HCT116 (cell line): Measurements from ENCODE around the gene TMEM115. TPM values are rescaled to one million over a fixed set of nuclear protein-coding genes. Genes with fewer than 3 reads are reported as not detected.

Source experiments
- ATAC-seq: fragments of 200-7000 bp; cut with Tn5 transposase; 2 replicates; pipeline ENCODE4 v1.9.1; 2020; ENCODE audit warnings: mild to moderate bottlenecking, moderate library complexity
- BruUV-seq: library from RNA; stranded (reverse); fragments of 400-500 nt; replicated peaks from 2 replicates; lab custom pipeline; 2021; lab: Mats Ljungman, UMichigan
- CTCF ChIA-PET: fragments of 300-600 bp; sonication (Branson Sonifier 250); formaldehyde crosslinking; loops from one replicate; lab custom pipeline; 2021; ENCODE audit warnings: antibody characterized with exemption; lab: Charles Lee
- POLR2A ChIA-PET: fragments of 300-600, 350-600 bp; sonication (Branson Sonifier 250); formaldehyde crosslinking; loops from one replicate; lab custom pipeline; 2021; ENCODE audit warnings: antibody characterized with exemption; lab: Charles Lee
- RAD21 ChIA-PET, 2 experiments: fragments of 300-600 bp; sonication (Branson Sonifier 250); formaldehyde crosslinking; loops; one replicate each; lab custom pipeline; 2023; ENCODE audit warnings: low total read pairs in 2 of 2; ENCODE audit not compliant: uncharacterized antibody in 2 of 2, unreplicated experiment in 2 of 2, low non-redundant PET in 1 of 2; lab: Charles Lee
- DNase-seq: peaks from one replicate; pipeline ENCODE4 v3.0.0-alpha.2; 2010; ENCODE audit warnings: low read depth, low spot score
- H2AFZ ChIP-seq: fragments of 200-600 bp; shearing (Covaris generic), sonication (generic); 2 replicates; pipeline ENCODE4 v1.6.1; 2017; ENCODE audit warnings: low read depth, mixed run types, mixed read lengths, antibody characterized with exemption, low read length; ENCODE audit not compliant: poor library complexity, severe bottlenecking
- H3K27ac ChIP-seq: 2 replicates; pipeline ENCODE4 v1.5.1; 2012; ENCODE audit warnings: low read depth, low read length
- H3K27me3 ChIP-seq: fragments of 200-600 bp; sonication (generic); 2 replicates; pipeline ENCODE4 v1.6.1; 2016; ENCODE audit warnings: mixed run types, low read length, mixed read lengths; ENCODE audit not compliant: insufficient read depth
- H3K36me3 ChIP-seq, 2 experiments: fragments of 200-500 bp in 1 of 2; fragments of 200-600 bp in 1 of 2; sonication (Bioruptor generic) in 1 of 2; sonication (generic) in 1 of 2; 2 replicates each; pipeline versions ENCODE4 v1.5.1 to v1.6.1; 2014 to 2016; ENCODE audit warnings: low read length in 2 of 2, inconsistent platforms in 1 of 2, mixed read lengths in 1 of 2, mixed run types in 1 of 2; ENCODE audit not compliant: insufficient read depth in 2 of 2, control insufficient read depth in 1 of 2
- H3K4me1 ChIP-seq, 2 experiments: fragments of 200-600 bp in 1 of 2; sonication (generic) in 1 of 2; 2 replicates each; pipeline versions ENCODE4 v1.5.1 to v1.6.1; 2012 to 2017; ENCODE audit warnings: low read length in 2 of 2, inconsistent platforms in 1 of 2, mild to moderate bottlenecking in 1 of 2, mixed read lengths in 1 of 2, mixed run types in 1 of 2, moderate library complexity in 1 of 2; ENCODE audit not compliant: insufficient read depth in 2 of 2, control insufficient read depth in 1 of 2
- H3K4me2 ChIP-seq: fragments of 200-600 bp; sonication (generic); 2 replicates; pipeline ENCODE4 v1.6.1; 2017; ENCODE audit warnings: mixed run types, low read length, mixed read lengths
- H3K4me3 ChIP-seq, 2 experiments: fragments of 200-600 bp in 1 of 2; sonication (generic) in 1 of 2; replicated peaks in 1 of 2; 2 replicates each; pipeline ENCODE4 v1.5.1; 2011 to 2016; ENCODE audit warnings: low read length in 2 of 2, control low read depth in 1 of 2, low read depth in 1 of 2, mild to moderate bottlenecking in 1 of 2, mixed read lengths in 1 of 2, mixed run types in 1 of 2
- H3K79me2 ChIP-seq: fragments of 200-600 bp; sonication (generic); 2 replicates; pipeline ENCODE4 v1.6.1; 2017; ENCODE audit warnings: mild to moderate bottlenecking, mixed run types, low read length, moderate library complexity, mixed read lengths; ENCODE audit not compliant: insufficient read depth
- H3K9ac ChIP-seq: fragments of 200-600 bp; sonication (generic); 2 replicates; pipeline ENCODE4 v1.6.1; 2016; ENCODE audit warnings: low read length, mixed read lengths
- H3K9me2 ChIP-seq: fragments of 200-600 bp; sonication (generic), shearing (Covaris generic); 2 replicates; pipeline ENCODE4 v1.6.1; 2017; ENCODE audit warnings: mixed run types, mild to moderate bottlenecking, moderate library complexity; ENCODE audit not compliant: insufficient read depth
- H3K9me3 ChIP-seq, 2 experiments: fragments of 200-500 bp in 1 of 2; fragments of 200-600 bp in 1 of 2; sonication (Bioruptor generic) in 1 of 2; sonication (generic) in 1 of 2; 2 replicates each; pipeline ENCODE4 v1.6.1; 2014 to 2017; ENCODE audit warnings: low read length in 2 of 2, mixed read lengths in 2 of 2, inconsistent platforms in 1 of 2, low read depth in 1 of 2, mild to moderate bottlenecking in 1 of 2, mixed run types in 1 of 2, moderate library complexity in 1 of 2; ENCODE audit not compliant: control insufficient read depth in 1 of 2, insufficient read depth in 1 of 2
- H4K20me1 ChIP-seq: fragments of 200-600 bp; sonication (generic), shearing (Covaris generic); 2 replicates; pipeline ENCODE4 v1.6.1; 2017; ENCODE audit warnings: mixed run types, mild to moderate bottlenecking, moderate library complexity; ENCODE audit not compliant: insufficient read depth
- CTCF ChIP-seq, 3 experiments: fragments of 200-600 bp in 1 of 3; sonication (generic) in 1 of 3; IDR thresholded peaks in 2 of 3; conservative IDR thresholded peaks in 1 of 3; 2 replicates each; pipeline ENCODE4 v1.5.1; 2012 to 2017; ENCODE audit warnings: low read depth in 2 of 3, low read length in 2 of 3, antibody characterized with exemption in 1 of 3, borderline replicate concordance in 1 of 3, control low read depth in 1 of 3, mild to moderate bottlenecking in 1 of 3, mixed read lengths in 1 of 3, mixed run types in 1 of 3, moderate library complexity in 1 of 3; ENCODE audit not compliant: insufficient read depth in 1 of 3
- SP1 ChIP-seq: IDR thresholded peaks from 2 replicates; pipeline ENCODE4 v1.6.1; 2012; ENCODE audit warnings: low read depth
- YY1 ChIP-seq: IDR thresholded peaks from 2 replicates; pipeline ENCODE4 v1.6.1; 2011; ENCODE audit warnings: low read length, low read depth, moderate library complexity, mild to moderate bottlenecking; ENCODE audit not compliant: insufficient replicate concordance; ENCODE audit errors: extremely low read depth
- ZBTB33 ChIP-seq: IDR thresholded peaks from 2 replicates; pipeline ENCODE4 v1.6.1; 2011; ENCODE audit warnings: mild to moderate bottlenecking, low read length, moderate library complexity; ENCODE audit not compliant: insufficient replicate concordance; ENCODE audit errors: extremely low read depth
- ZNF274 ChIP-seq: fragments of 200-500 bp; sonication (Bioruptor generic); IDR thresholded peaks from 2 replicates; pipeline ENCODE4 v1.6.1; 2014; ENCODE audit warnings: mild to moderate bottlenecking, low read depth, low read length, inconsistent platforms
- intact Hi-C: fragments of 100-400 bp; cut with micrococcal nuclease; formaldehyde crosslinking; loops from 2 replicates; pipeline ENCODE4 v1.10.0; 2022
- total RNA-seq: library from RNA; stranded (reverse); gene quantifications from one replicate; pipeline ENCODE4 v1.2.1, GENCODE V29; 2021; ENCODE audit not compliant: unreplicated experiment

TMEM115 gene
- total RNA-seq, 1 experiment from 2014 or later: 24.6 TPM

- Histone ChIP-seq H3K4me1 (peaks cover 11 to 43% of the 10 kb centered on the region in 2 experiments), H3K36me3 (peaks cover 7 to 31% of the 10 kb centered on the region in 2 experiments; a peak in 2 of 4 replicates), H3K27me3 (no peaks in the 10 kb centered on the region), H3K9me3 (no peaks in the 10 kb centered on the region), H2AFZ (no peak overlapping the region), H3K4me2 (peak overlapping the region; percentile 91), H3K4me3 (peak overlapping the region; percentile 73 to 83), H3K79me2 (peaks cover 21% of the 10 kb centered on the region), H3K9ac (peak overlapping the region; percentile 72), H4K20me1 (no peaks in the 10 kb centered on the region), H3K27ac (peak overlapping the region; percentile 70), H3K9me2 (no peaks in the 10 kb centered on the region)
- CTCF ChIA-PET: interaction anchor here (0.8 to 3.6 kb wide), 5 partner anchors 9 to 192 kb away, joined by 3 to 24 read pairs (median 7); partner anchors contain the start of gene RASSF1
- intact Hi-C loops: loop anchor here (10.0 kb wide), 1 partner anchor 1035 kb away; the partner anchor contains the start of gene MANF
- no peak for TF ChIP-seq CTCF (IDR thresholded peaks at IDR 0.05 in 2 of 3, conservative IDR thresholded peaks at IDR 0.05 in 1 of 3; ENCODE audit: borderline replicate concordance in 1 of 3, insufficient read depth in 1 of 3, low read depth in 2 of 3, low read length in 2 of 3)
- POLR2A ChIA-PET: interaction anchor here (0.6 to 2.2 kb wide), 7 partner anchors 9 to 198 kb away, joined by 3 to 21 read pairs (median 4); partner anchors contain the start of genes RASSF1 and TMEM115
- TSS peak; percentile 56 for BruUV-seq
- ATAC-seq (no peak), DNase-seq (no peak)
- RAD21 ChIA-PET: no interaction called here
Measured at GRCh38 chr3:50350213-50350526, 9.2 kb downstream of the TMEM115 start.

- Histone ChIP-seq H3K27ac (no peak overlapping the region), H2AFZ (no peak overlapping the region), H3K4me2 (no peak overlapping the region), H3K36me3 (peaks cover 0 to 8% of the 10 kb centered on the region in 2 experiments; a peak in 1 of 4 replicates), H3K9me2 (no peaks in the 10 kb centered on the region), H3K9me3 (no peaks in the 10 kb centered on the region), H3K79me2 (peaks cover 15% of the 10 kb centered on the region), H3K27me3 (no peaks in the 10 kb centered on the region), H3K4me1 (peaks cover 11 to 44% of the 10 kb centered on the region in 2 experiments), H4K20me1 (no peaks in the 10 kb centered on the region), H3K4me3 (no peak overlapping the region), H3K9ac (no peak overlapping the region)
- BruUV-seq: no TSS peak
- DNase-seq: no peak
- TF ChIP-seq ZBTB33 (no peak), SP1 (no peak), ZNF274 (no peak), CTCF (IDR thresholded peaks at IDR 0.05 in 2 of 3, conservative IDR thresholded peaks at IDR 0.05 in 1 of 3; ENCODE audit: borderline replicate concordance in 1 of 3, insufficient read depth in 1 of 3, low read depth in 2 of 3, low read length in 2 of 3) (peak in 2 of 3 experiments; percentile 62 to 70; a peak in 4 of 6 replicates), YY1 (no peak)
- ChIA-PET CTCF (interaction anchor here (0.6 to 3.6 kb wide), 14 partner anchors 10 to 269 kb away, joined by 3 to 25 read pairs (median 3); partner anchors contain the start of genes CISH, HYAL3, NAA80 and TUSC2), RAD21 (interaction anchor here in 1 of 2 experiments (0.7 to 1.2 kb wide), 3 partner anchors 195 to 280 kb away, joined by 3 read pairs; partner anchors contain the start of gene CISH), POLR2A (interaction anchor here (1.3 to 2.0 kb wide), 2 partner anchors 10 to 195 kb away, joined by 4 to 5 read pairs; no protein-coding TSS in a partner anchor)
- intact Hi-C loops: loop anchor here (1.0 to 5.0 kb wide), 2 partner anchors 203 to 265 kb away; partner anchors contain the start of gene CISH
- no peak for ATAC-seq
Measured at GRCh38 chr3:50347187-50347813, 12.0 kb downstream of the TMEM115 start.
